Calu3 (cell line): Measurements from ENCODE around the gene EDN3. TPM values are rescaled to one million over a fixed set of nuclear protein-coding genes. Genes with fewer than 3 reads are reported as not detected.

ENCODE experiments used
- BruUV-seq: library from RNA; stranded (reverse); fragments of 400-500 nt; replicated peaks from 2 replicates; lab custom pipeline; 2021; lab: Mats Ljungman, UMichigan
- CTCF ChIA-PET: fragments of 300-600 bp; sonication (Branson Sonifier 250); formaldehyde crosslinking; loops from one replicate; lab custom pipeline; 2022; ENCODE audit warnings: antibody characterized with exemption; lab: Charles Lee
- DNase-seq: peaks from one replicate; pipeline ENCODE4 v3.0.0; 2022
- H3K27ac Mint-ChIP-seq: one replicate; pipeline ENCODE4 v1.8.0; 2022; ENCODE audit warnings: mixed read lengths; ENCODE audit not compliant: unreplicated experiment
- H3K27me3 Mint-ChIP-seq: one replicate; pipeline ENCODE4 v1.8.0; 2022; ENCODE audit warnings: mixed read lengths; ENCODE audit not compliant: unreplicated experiment
- H3K36me3 Mint-ChIP-seq: one replicate; pipeline ENCODE4 v1.8.0; 2022; ENCODE audit warnings: mild to moderate bottlenecking, moderate library complexity, mixed read lengths; ENCODE audit not compliant: insufficient read depth, unreplicated experiment
- H3K4me1 Mint-ChIP-seq: one replicate; pipeline ENCODE4 v1.8.0; 2022; ENCODE audit warnings: mild to moderate bottlenecking, low read depth, mixed read lengths; ENCODE audit not compliant: unreplicated experiment
- H3K4me3 Mint-ChIP-seq: one replicate; pipeline ENCODE4 v1.8.0; 2022; ENCODE audit warnings: mild to moderate bottlenecking, low read depth, moderate library complexity, mixed read lengths; ENCODE audit not compliant: unreplicated experiment
- H3K9me3 Mint-ChIP-seq: one replicate; pipeline ENCODE4 v1.8.0; 2022; ENCODE audit warnings: low read depth, mixed read lengths; ENCODE audit not compliant: unreplicated experiment
- CTCF ChIP-seq: fragments of 200-600 bp; IDR thresholded peaks from one replicate; pipeline ENCODE4 v1.8.0; 2022; ENCODE audit warnings: antibody characterized with exemption; ENCODE audit not compliant: unreplicated experiment
- intact Hi-C: fragments of 100-400 bp; cut with micrococcal nuclease; formaldehyde crosslinking; loops from one replicate; pipeline ENCODE4 v1.10.0; 2022; ENCODE audit not compliant: unreplicated experiment
- total RNA-seq: library from RNA; stranded (reverse); gene quantifications from 2 replicates; pipeline ENCODE4 v1.2.3, GENCODE V29; 2022

Gene EDN3
- total RNA-seq, 1 experiment from 2014 or later: not detected

DNA sequence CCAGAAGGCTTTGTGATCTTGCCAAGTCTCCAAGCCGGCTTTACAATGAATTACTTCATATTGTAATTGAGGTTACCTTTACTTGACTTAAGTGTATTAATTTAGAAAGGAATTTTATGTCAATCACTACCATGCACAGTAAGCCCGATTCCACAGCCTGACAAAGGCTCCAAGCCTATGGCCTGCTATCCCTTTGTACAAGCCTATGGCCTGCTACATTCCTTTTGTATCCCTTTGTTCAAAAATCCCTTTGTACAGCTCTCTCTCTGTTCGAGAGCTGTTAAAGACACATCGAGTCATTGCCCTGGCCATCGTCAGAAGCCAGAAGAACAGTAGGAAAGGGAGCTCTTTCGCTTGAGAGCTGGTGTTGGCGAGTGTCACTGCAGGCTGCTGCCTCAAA lies 2.7 kb upstream of the EDN3 start:
- Mint-ChIP-seq H3K27ac (no peak overlapping the region), H3K9me3 (no peaks in the 10 kb centered on the region), H3K36me3 (no peaks in the 10 kb centered on the region), H3K27me3 (peaks cover 100% of the 10 kb centered on the region), H3K4me3 (no peak overlapping the region), H3K4me1 (no peaks in the 10 kb centered on the region)
- no peak for DNase-seq
- CTCF ChIA-PET: interaction anchor here (0.8 to 1.0 kb wide), 2 partner anchors 17 to 55 kb away, joined by 3 read pairs; no protein-coding TSS in a partner anchor
- no peak for TF ChIP-seq CTCF
- BruUV-seq: no TSS peak
- intact Hi-C loops: no loop called here

GRCh38 chr20:59299945-59300332 lies 472 bp upstream of the EDN3 start:
- no peak for DNase-seq
- BruUV-seq: no TSS peak
- Mint-ChIP-seq H3K4me1 (no peaks in the 10 kb centered on the region), H3K27ac (no peak overlapping the region), H3K9me3 (no peaks in the 10 kb centered on the region), H3K36me3 (no peaks in the 10 kb centered on the region), H3K27me3 (peaks cover 100% of the 10 kb centered on the region), H3K4me3 (no peak overlapping the region)
- CTCF ChIA-PET: interaction anchor here (0.6 kb wide), 1 partner anchor 1912 kb away, joined by 3 read pairs; no protein-coding TSS in a partner anchor
- TF ChIP-seq CTCF: no peak
- intact Hi-C loops: no loop called here

DNA sequence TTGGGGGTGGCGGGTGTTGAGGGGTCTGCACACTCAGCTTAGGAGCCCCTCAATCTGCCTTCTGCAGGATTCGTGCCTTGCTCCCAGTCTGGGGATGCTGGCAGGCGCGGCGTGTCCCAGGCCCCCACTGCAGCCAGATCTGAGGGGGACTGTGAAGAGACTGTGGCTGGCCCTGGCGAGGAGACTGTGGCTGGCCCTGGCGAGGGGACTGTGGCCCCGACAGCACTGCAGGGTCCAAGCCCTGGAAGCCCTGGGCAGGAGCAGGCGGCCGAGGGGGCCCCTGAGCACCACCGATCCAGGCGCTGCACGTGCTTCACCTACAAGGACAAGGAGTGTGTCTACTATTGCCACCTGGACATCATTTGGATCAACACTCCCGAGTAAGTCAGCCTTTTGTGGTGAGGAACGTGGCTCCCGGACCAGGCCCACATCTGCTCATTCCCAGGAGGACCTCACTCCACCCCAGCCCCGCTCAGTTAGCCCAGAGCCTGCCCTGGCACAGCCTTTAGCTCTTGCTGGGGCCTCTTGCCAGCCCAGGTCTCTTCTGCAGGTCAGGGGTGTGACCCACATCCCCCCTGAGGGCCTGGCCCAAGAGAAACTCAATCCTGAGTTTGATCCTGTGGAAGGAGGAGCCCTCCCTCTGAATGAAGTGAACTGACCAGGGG lies 1.1 kb downstream of the EDN3 start:
- Mint-ChIP-seq H3K4me1 (no peaks in the 10 kb centered on the region), H3K36me3 (no peaks in the 10 kb centered on the region), H3K27ac (no peak overlapping the region), H3K9me3 (no peaks in the 10 kb centered on the region), H3K4me3 (no peak overlapping the region), H3K27me3 (peaks cover 100% of the 10 kb centered on the region)
- TF ChIP-seq CTCF: no peak
- no TSS peak for BruUV-seq
- no peak for DNase-seq
- CTCF ChIA-PET: no interaction called here
- intact Hi-C loops: no loop called here

GRCh38 chr20:59305908-59306655 lies 5.7 kb downstream of the EDN3 start:
- no peaks in the 10 kb centered on the region for H3K4me1 Mint-ChIP-seq
- H3K27ac Mint-ChIP-seq: no peak overlapping the region
- no peaks in the 10 kb centered on the region for H3K36me3 Mint-ChIP-seq
- H3K27me3 Mint-ChIP-seq: peaks cover 99% of the 10 kb centered on the region
- H3K9me3 Mint-ChIP-seq: no peaks in the 10 kb centered on the region
- no TSS peak for BruUV-seq
- intact Hi-C loops: no loop called here
- no peak for TF ChIP-seq CTCF
- CTCF ChIA-PET: no interaction called here
- DNase-seq: no peak
- H3K4me3 Mint-ChIP-seq: no peak overlapping the region
